Heart left ventricle (tissue), 13 donors: ENCODE results near the gene PSAPL1.

Experiments used
- POLR2A ChIP-seq, 2 donors: fragments of 450-650 bp; IDR thresholded peaks; one replicate each; pipeline ENCODE4 v1.6.1; 2017; ENCODE audit warnings: antibody characterized with exemption in 2 of 2, mild to moderate bottlenecking in 2 of 2, moderate library complexity in 2 of 2
- TF ChIP-seq, protein P1 (sequence below), 12 donors: fragments of 200-600 bp; sonication (generic) in 4 of 12; IDR thresholded peaks; one replicate each; pipeline versions ENCODE4 v1.5.0 to v1.8.0; 2018 to 2022; ENCODE audit warnings: antibody characterized with exemption in 12 of 12, mild to moderate bottlenecking in 5 of 12
- donor health status: ischemic (EF 13 %, LVEDD 7.1; RV severe dilation, severe dysfunction).
- donor health status: DM: no; HTN: yes; CAD: no.
- donor health status: DM: no; HTN: no; CAD: no.
- donor health status: ischemic (EF 25% LVEDD 6.9; RV normal size, moderate dysfunction).
- donor health status: ischemic (EF 25% LVEDD 5.7; RV mildly dilated, moderate dysfunction).
- donor health status: ischemic (EF 35%, LVEDD 5.7; RV mildly dilated, moderate dysfunction).
- donor health status: nonischemic (EF 11% LVEDD 7.7; RV severe dilation, severe dysfunction).
- donor health status: DM: yes; HTN: yes; CAD: no.
- donor health status: PGD.
- donor health status: ischemic (EF 29% LVEDD 5.4; RV normal size, mild dysfunction).
- donor health status: nonischemic (EF 23%, LVEDD 6.1; RV moderate dilation, normal function).

DNA sequence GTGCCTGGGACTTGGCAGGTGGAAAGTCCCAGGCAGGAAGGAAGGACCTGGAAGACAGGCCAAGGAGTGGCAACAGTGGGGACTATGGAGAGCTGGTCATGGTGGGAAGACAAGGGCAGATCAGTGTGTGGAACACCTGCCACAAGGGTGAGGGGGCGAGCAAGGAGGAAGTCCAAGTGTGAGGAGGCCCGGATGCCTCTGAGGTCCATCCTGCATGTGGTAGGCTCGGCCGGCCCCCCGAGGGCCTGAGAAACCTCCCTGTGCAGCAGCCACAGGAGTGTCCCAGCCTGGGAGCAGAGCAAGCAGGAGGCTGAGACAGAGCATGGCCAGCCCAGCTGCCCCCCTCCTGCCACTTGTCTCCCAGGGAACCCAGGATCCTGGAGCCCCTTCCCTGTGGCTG is 40.5 kb upstream of the PSAPL1 start:
- TF ChIP-seq, protein P1, sequence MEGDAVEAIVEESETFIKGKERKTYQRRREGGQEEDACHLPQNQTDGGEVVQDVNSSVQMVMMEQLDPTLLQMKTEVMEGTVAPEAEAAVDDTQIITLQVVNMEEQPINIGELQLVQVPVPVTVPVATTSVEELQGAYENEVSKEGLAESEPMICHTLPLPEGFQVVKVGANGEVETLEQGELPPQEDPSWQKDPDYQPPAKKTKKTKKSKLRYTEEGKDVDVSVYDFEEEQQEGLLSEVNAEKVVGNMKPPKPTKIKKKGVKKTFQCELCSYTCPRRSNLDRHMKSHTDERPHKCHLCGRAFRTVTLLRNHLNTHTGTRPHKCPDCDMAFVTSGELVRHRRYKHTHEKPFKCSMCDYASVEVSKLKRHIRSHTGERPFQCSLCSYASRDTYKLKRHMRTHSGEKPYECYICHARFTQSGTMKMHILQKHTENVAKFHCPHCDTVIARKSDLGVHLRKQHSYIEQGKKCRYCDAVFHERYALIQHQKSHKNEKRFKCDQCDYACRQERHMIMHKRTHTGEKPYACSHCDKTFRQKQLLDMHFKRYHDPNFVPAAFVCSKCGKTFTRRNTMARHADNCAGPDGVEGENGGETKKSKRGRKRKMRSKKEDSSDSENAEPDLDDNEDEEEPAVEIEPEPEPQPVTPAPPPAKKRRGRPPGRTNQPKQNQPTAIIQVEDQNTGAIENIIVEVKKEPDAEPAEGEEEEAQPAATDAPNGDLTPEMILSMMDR (IDR thresholded peaks at IDR 0.05): no peak
- TF ChIP-seq POLR2A (IDR thresholded peaks at IDR 0.05): no peak
